CD14-positive monocyte (primary cell): ENCODE data around the gene RNASEL. TPM values are rescaled to one million over a fixed set of nuclear protein-coding genes. Genes with fewer than 3 reads are reported as not detected.

ENCODE experiments used
- DNase-seq, 3 donors: peaks; one replicate each; pipeline ENCODE4 v3.0.0-alpha.2; 2011 to 2022
- H2AFZ ChIP-seq: 2 replicates; pipeline ENCODE4 v1.6.0; 2012; ENCODE audit warnings: mild to moderate bottlenecking, low read depth, low read length, inconsistent platforms; ENCODE audit not compliant: insufficient read depth, poor library complexity, severe bottlenecking
- H3K27ac ChIP-seq, 2 donors: 1 replicate in 1 of 2; 2 replicates in 1 of 2; pipeline ENCODE4 v1.5.1; 2012 to 2013; ENCODE audit warnings: low read length in 2 of 2, control low read depth in 1 of 2, inconsistent platforms in 1 of 2, low read depth in 1 of 2, mild to moderate bottlenecking in 1 of 2
- H3K27me3 ChIP-seq, 2 donors: one replicate each; pipeline versions ENCODE4 v1.6.0 to v1.6.1; 2011 to 2013; ENCODE audit warnings: low read length in 2 of 2; ENCODE audit not compliant: control insufficient read depth in 2 of 2, insufficient read depth in 2 of 2
- H3K36me3 ChIP-seq, 2 donors: replicated peaks in 1 of 2; 1 replicate in 1 of 2; 2 replicates in 1 of 2; pipeline versions ENCODE4 v1.5.1 to v1.6.1; 2012 to 2013; ENCODE audit warnings: low read length in 2 of 2, control low read depth in 1 of 2, inconsistent platforms in 1 of 2, mild to moderate bottlenecking in 1 of 2; ENCODE audit not compliant: insufficient read depth in 2 of 2, control insufficient read depth in 1 of 2
- H3K4me1 ChIP-seq, 2 donors: 1 replicate in 1 of 2; 2 replicates in 1 of 2; pipeline versions ENCODE4 v1.5.1 to v1.6.1; 2012 to 2013; ENCODE audit warnings: low read length in 2 of 2, control low read depth in 1 of 2, inconsistent platforms in 1 of 2, mild to moderate bottlenecking in 1 of 2, moderate library complexity in 1 of 2; ENCODE audit not compliant: insufficient read depth in 2 of 2, control insufficient read depth in 1 of 2
- H3K4me2 ChIP-seq: replicated peaks from 2 replicates; pipeline ENCODE3; 2012; ENCODE audit warnings: low read length, moderate library complexity, mild to moderate bottlenecking; ENCODE audit not compliant: poor library complexity, severe bottlenecking; ENCODE audit errors: extremely low read depth
- H3K4me3 ChIP-seq, 3 experiments: fragments of 200-600 bp in 1 of 3; sonication (generic) in 1 of 3; replicated peaks in 1 of 3; 1 replicate in 2 of 3; 2 replicates in 1 of 3; pipeline ENCODE4 v1.5.1; 2011 to 2013; ENCODE audit warnings: low read length in 3 of 3, mild to moderate bottlenecking in 3 of 3, control low read depth in 2 of 3, low read depth in 2 of 3, inconsistent platforms in 1 of 3, moderate library complexity in 1 of 3
- H3K79me2 ChIP-seq: 2 replicates; pipeline ENCODE4 v1.6.0; 2012; ENCODE audit warnings: mild to moderate bottlenecking, control low read depth, inconsistent platforms, low read length, moderate library complexity; ENCODE audit not compliant: insufficient read depth
- H3K9ac ChIP-seq: 2 replicates; pipeline ENCODE4 v1.6.0; 2017; ENCODE audit warnings: low read length, mild to moderate bottlenecking; ENCODE audit not compliant: insufficient read depth, poor library complexity, severe bottlenecking
- H3K9me3 ChIP-seq, 2 donors: replicated peaks in 1 of 2; 1 replicate in 1 of 2; 2 replicates in 1 of 2; pipeline versions ENCODE4 v1.5.1 to v1.6.1; 2012 to 2013; ENCODE audit warnings: low read length in 2 of 2, control low read depth in 1 of 2; ENCODE audit not compliant: control insufficient read depth in 1 of 2, insufficient read depth in 1 of 2
- H4K20me1 ChIP-seq: 2 replicates; pipeline ENCODE4 v1.6.0; 2012; ENCODE audit warnings: mild to moderate bottlenecking, low read length, control low read depth, moderate library complexity; ENCODE audit not compliant: insufficient read depth
- H3K27ac Mint-ChIP-seq, 7 donors: one replicate each; pipeline ENCODE4 v1.8.0; 2020; ENCODE audit warnings: mild to moderate bottlenecking in 7 of 7, mixed read lengths in 7 of 7, moderate library complexity in 6 of 7, inconsistent platforms in 2 of 7
- H3K27me3 Mint-ChIP-seq, 3 donors: one replicate each; pipeline ENCODE4 v1.8.0; 2021 to 2022; ENCODE audit warnings: low read depth in 3 of 3, mild to moderate bottlenecking in 3 of 3, mixed read lengths in 3 of 3, moderate library complexity in 3 of 3, inconsistent platforms in 1 of 3
- H3K36me3 Mint-ChIP-seq, 2 donors: one replicate each; pipeline ENCODE4 v1.8.0; 2020; ENCODE audit warnings: mixed read lengths in 2 of 2, inconsistent platforms in 1 of 2, mild to moderate bottlenecking in 1 of 2
- H3K4me1 Mint-ChIP-seq: one replicate; pipeline ENCODE4 v1.8.0; 2020; ENCODE audit warnings: mild to moderate bottlenecking, mixed read lengths
- H3K4me3 Mint-ChIP-seq, 2 donors: one replicate each; pipeline ENCODE4 v1.8.0; 2020; ENCODE audit warnings: mild to moderate bottlenecking in 2 of 2, mixed read lengths in 2 of 2, moderate library complexity in 1 of 2
- H3K9me3 Mint-ChIP-seq, 7 donors: one replicate each; pipeline ENCODE4 v1.8.0; 2020 to 2022; ENCODE audit warnings: mixed read lengths in 7 of 7, mild to moderate bottlenecking in 6 of 7, moderate library complexity in 6 of 7, inconsistent platforms in 2 of 7
- CTCF ChIP-seq: fragments of 200-600 bp; IDR thresholded peaks from one replicate; pipeline ENCODE4 v1.8.0; 2022; ENCODE audit warnings: antibody characterized with exemption, mild to moderate bottlenecking
- WGBS: methylation state at CpG from one replicate; pipeline ENCODE4 v1.1.5; 2013; ENCODE audit warnings: missing lambda C conversion rate; ENCODE audit not compliant: insufficient coverage; 5-methylcytosine and 5-hydroxymethylcytosine counted together
- intact Hi-C, 2 donors: fragments of 100-400 bp; cut with micrococcal nuclease; formaldehyde crosslinking; loops; one replicate each; pipeline versions ENCODE4 v1.15.0 to v1.15.1; 2023
- polyA plus RNA-seq, 3 donors: library from polyadenylated mRNA; depleted of rRNA in 1 of 3; unstranded in 2 of 3; stranded (reverse) in 1 of 3; fragments of 300-500 nt in 2 of 3; fragments of >200 nt in 1 of 3; fragmentation: Illumina TruSeq in 2 of 3; gene quantifications; 1 replicate in 2 of 3; 2 replicates in 1 of 3; pipeline ENCODE4 v1.2.3, GENCODE V29; 2012 to 2021

RNASEL gene
- polyA plus RNA-seq, 3 donors, result 6.9 to 12.3 (median 7.9) TPM

- peaks cover 44 to 64% of the 10 kb centered on the region in 2 donors for H3K27me3 ChIP-seq
- H3K9me3 ChIP-seq, result peaks cover 5 to 8% of the 10 kb centered on the region in 2 donors
- H3K4me2 ChIP-seq, result no peak overlapping the region
- no peaks in the 10 kb centered on the region for H3K36me3 ChIP-seq
- H3K4me3 ChIP-seq, result no peak overlapping the region
- TF ChIP-seq CTCF, result no peak
- no peak for DNase-seq
- no peak overlapping the region for H2AFZ ChIP-seq
- no peak overlapping the region for H3K9ac ChIP-seq
- 83% methylated on average over 4 of the region's 6 CpGs for WGBS
- H3K9me3 Mint-ChIP-seq, result peaks cover 3 to 21% (median 14%) of the 10 kb centered on the region in 7 donors
- H3K4me1 ChIP-seq, result peaks cover 23 to 27% of the 10 kb centered on the region in 2 donors
- no peaks in the 10 kb centered on the region for H4K20me1 ChIP-seq
- no peak overlapping the region for H3K27ac Mint-ChIP-seq
- peaks cover 31% of the 10 kb centered on the region for H3K4me1 Mint-ChIP-seq
- intact Hi-C loops, result no loop called here
- H3K4me3 Mint-ChIP-seq, result peak overlapping the region in 1 of 2 donors; percentile 21
- H3K79me2 ChIP-seq, result no peaks in the 10 kb centered on the region
- no peak overlapping the region for H3K27ac ChIP-seq
- peaks cover 58 to 73% (median 71%) of the 10 kb centered on the region in 3 donors for H3K27me3 Mint-ChIP-seq
- peaks cover 0 to 5% of the 10 kb centered on the region in 2 donors for H3K36me3 Mint-ChIP-seq
Measured at GRCh38 chr1:182617734-182618351, 28.8 kb upstream of the RNASEL start.

- Histone ChIP-seq H4K20me1 (no peaks in the 10 kb centered on the region), H3K9ac (no peak overlapping the region), H3K27ac (no peak overlapping the region), H2AFZ (no peak overlapping the region), H3K4me1 (peaks cover 23 to 27% of the 10 kb centered on the region in 2 donors), H3K36me3 (no peaks in the 10 kb centered on the region), H3K9me3 (peaks cover 5 to 8% of the 10 kb centered on the region in 2 donors), H3K4me2 (no peak overlapping the region), H3K79me2 (no peaks in the 10 kb centered on the region), H3K4me3 (no peak overlapping the region), H3K27me3 (peaks cover 49 to 71% of the 10 kb centered on the region in 2 donors)
- no peak for DNase-seq
- peak overlapping the region in 1 of 2 donors; percentile 71 for H3K4me3 Mint-ChIP-seq
- no peak overlapping the region for H3K27ac Mint-ChIP-seq
- H3K4me1 Mint-ChIP-seq, result peaks cover 31% of the 10 kb centered on the region
- H3K27me3 Mint-ChIP-seq, result peaks cover 60 to 80% (median 79%) of the 10 kb centered on the region in 3 donors
- intact Hi-C loops, result no loop called here
- H3K36me3 Mint-ChIP-seq, result peaks cover 0 to 5% of the 10 kb centered on the region in 2 donors
- peaks cover 3 to 21% (median 14%) of the 10 kb centered on the region in 7 donors for H3K9me3 Mint-ChIP-seq
- no peak for TF ChIP-seq CTCF
- 65% methylated on average over 3 of the region's 4 CpGs for WGBS
Measured at GRCh38 chr1:182617014-182617429, 28.0 kb upstream of the RNASEL start.
